GM12892 (cell line): Measurements from ENCODE around the gene EIF2S1.

ENCODE experiments used
- DNase-seq: peaks from one replicate; pipeline ENCODE4 v3.0.0; 2011; ENCODE audit not compliant: insufficient read length
- FAIRE-seq: peaks from 2 replicates; lab custom pipeline; 2011; peaks lifted over from hg19 to GRCh38; lab: Jason Lieb, UNC
- POLR2A ChIP-seq: IDR thresholded peaks from 2 replicates; pipeline ENCODE4 v1.6.1; 2011; ENCODE audit warnings: low read depth, low read length, control low read depth
- POLR2AphosphoS5 ChIP-seq: IDR thresholded peaks from 2 replicates; pipeline ENCODE4 v1.6.1; 2011; ENCODE audit warnings: low read depth, low read length, control low read depth
- TAF1 ChIP-seq: IDR thresholded peaks from 2 replicates; pipeline ENCODE4 v1.6.1; 2011; ENCODE audit warnings: low read depth, mild to moderate bottlenecking, control low read depth, low read length, borderline replicate concordance

Gene EIF2S1

DNA sequence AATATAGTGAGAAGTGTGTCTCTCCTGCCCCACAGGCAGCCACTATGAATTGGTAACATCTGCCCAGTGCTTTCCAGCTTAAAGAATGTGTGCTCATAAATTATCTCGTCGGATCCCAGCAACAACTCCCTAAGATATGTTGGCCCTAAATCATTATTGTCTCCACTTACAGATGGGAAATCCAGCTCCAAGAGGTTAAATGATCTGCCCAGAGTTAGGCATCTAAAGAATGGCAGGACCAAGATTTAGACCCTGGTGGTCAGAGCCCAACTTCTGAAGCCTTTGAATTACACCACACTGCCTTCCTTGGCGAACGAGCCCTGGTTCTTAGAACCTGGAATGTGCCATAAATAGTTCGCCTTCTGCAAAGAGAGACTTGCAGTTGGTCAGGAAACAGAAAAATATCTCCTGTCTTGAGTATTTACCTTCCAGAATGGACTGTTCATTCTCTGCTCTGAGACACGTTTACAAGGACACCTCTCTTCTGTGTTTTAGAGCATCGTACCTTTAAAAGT lies 72.0 kb downstream of the EIF2S1 start:
- no peak for FAIRE-seq
- TF ChIP-seq TAF1 (no peak), POLR2AphosphoS5 (no peak), POLR2A (no peak)
- DNase-seq: no peak

DNA sequence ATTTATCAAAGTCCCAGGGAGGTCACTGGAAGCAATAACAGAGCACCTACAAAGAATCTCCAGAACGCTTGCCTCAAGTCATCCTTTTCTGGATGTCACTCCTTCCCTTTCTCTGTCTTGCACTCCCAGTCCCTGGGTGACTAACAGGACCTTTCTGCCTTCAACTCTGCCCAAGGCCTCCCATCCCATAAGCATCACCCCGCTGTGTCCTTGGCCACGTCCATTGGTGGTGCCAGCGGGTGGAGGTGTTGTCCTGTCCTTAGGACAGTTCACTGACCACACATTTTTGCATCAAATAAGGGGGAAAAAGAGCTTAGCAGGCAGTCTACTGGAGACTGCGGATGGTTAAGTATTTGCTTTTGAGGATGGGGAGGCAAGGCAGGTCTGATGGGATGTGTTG lies 75.5 kb downstream of the EIF2S1 start:
- TF ChIP-seq TAF1 (no peak), POLR2A (no peak), POLR2AphosphoS5 (no peak)
- DNase-seq: no peak
- FAIRE-seq: no peak
